Keratinocyte (primary cell): ENCODE results near the gene ATOH1.

Experiments used
- CTCF ChIP-seq, 3 experiments: IDR thresholded peaks in 1 of 3; conservative IDR thresholded peaks in 1 of 3; optimal IDR thresholded peaks in 1 of 3; 2 replicates in 2 of 3; 3 replicates in 1 of 3; pipeline versions ENCODE3 to v1.5.1; 2011; ENCODE audit warnings: low read length in 3 of 3, mild to moderate bottlenecking in 3 of 3, moderate library complexity in 2 of 3, control low read depth in 1 of 3, inconsistent platforms in 1 of 3; ENCODE audit not compliant: insufficient read depth in 2 of 3; ENCODE audit errors: extremely low read depth in 1 of 3
- EZH2 ChIP-seq: IDR thresholded peaks from one replicate; pipeline ENCODE4 v1.6.1; 2012; ENCODE audit warnings: inconsistent platforms, mild to moderate bottlenecking, low read length, moderate library complexity

GRCh38 chr4:93835929-93836328, 7.4 kb downstream of the ATOH1 start:
- TF ChIP-seq CTCF (optimal IDR thresholded peaks at IDR 0.05 in 1 of 3, IDR thresholded peaks at IDR 0.05 in 1 of 3, conservative IDR thresholded peaks at IDR 0.05 in 1 of 3; ENCODE audit: extremely low read depth in 1 of 3, insufficient read depth in 2 of 3, low read length in 3 of 3) (no peak), EZH2 (no peak)
